ENCODE data around the gene OR6K3.

- TF ChIP-seq CTCF (IDR thresholded peaks at IDR 0.05) (no peak), ZFX (IDR thresholded peaks at IDR 0.05; ENCODE audit: borderline replicate concordance) (no peak)
Observed at GRCh38 chr1:158689110-158689509, 31.4 kb downstream of the OR6K3 start.
